Astrocyte (in vitro differentiated cells and primary cell): Measurements from ENCODE around the gene SPRING1.

Experiments used
- EZH2 ChIP-seq: IDR thresholded peaks from 2 replicates; pipeline ENCODE4 v1.6.1; 2012; ENCODE audit warnings: mild to moderate bottlenecking, low read length, inconsistent platforms; ENCODE audit not compliant: insufficient read depth
- TF ChIP-seq, protein P1 (sequence below): IDR thresholded peaks from 2 replicates; pipeline ENCODE4 v1.5.1; 2011; ENCODE audit warnings: low read depth, mild to moderate bottlenecking, inconsistent platforms, low read length, moderate library complexity; ENCODE audit not compliant: insufficient read depth

DNA sequence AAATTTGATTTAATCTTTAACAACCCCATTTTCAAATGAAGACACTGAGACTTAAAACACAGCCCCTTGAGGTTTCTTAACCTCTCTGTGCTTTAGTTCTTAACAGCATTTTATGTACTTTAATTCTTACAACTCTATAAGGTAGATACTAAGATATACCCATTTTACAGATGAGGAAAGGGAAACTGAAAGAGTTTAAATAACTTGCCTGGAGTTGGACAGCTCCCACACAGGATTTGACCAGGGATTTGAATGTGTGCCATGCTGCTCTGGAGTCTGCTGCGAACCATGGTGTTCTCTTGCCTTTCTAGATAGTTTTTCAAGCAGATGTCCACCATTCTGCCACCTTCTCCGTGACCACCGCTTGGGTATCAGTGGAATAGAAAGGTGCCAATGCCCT is 28.4 kb upstream of the SPRING1 start:
- TF ChIP-seq, protein P1, sequence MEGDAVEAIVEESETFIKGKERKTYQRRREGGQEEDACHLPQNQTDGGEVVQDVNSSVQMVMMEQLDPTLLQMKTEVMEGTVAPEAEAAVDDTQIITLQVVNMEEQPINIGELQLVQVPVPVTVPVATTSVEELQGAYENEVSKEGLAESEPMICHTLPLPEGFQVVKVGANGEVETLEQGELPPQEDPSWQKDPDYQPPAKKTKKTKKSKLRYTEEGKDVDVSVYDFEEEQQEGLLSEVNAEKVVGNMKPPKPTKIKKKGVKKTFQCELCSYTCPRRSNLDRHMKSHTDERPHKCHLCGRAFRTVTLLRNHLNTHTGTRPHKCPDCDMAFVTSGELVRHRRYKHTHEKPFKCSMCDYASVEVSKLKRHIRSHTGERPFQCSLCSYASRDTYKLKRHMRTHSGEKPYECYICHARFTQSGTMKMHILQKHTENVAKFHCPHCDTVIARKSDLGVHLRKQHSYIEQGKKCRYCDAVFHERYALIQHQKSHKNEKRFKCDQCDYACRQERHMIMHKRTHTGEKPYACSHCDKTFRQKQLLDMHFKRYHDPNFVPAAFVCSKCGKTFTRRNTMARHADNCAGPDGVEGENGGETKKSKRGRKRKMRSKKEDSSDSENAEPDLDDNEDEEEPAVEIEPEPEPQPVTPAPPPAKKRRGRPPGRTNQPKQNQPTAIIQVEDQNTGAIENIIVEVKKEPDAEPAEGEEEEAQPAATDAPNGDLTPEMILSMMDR, result no peak
- no peak for TF ChIP-seq EZH2
